ENCODE data around the gene CCDC78. TPM values are rescaled to one million over a fixed set of nuclear protein-coding genes. Genes with fewer than 3 reads are reported as not detected.

CCDC78 gene
- total RNA-seq, 1 donor from 2014 or later = not detected

GRCh38 chr16:739560-740458 lies 13.6 kb upstream of the CCDC78 start:
- Histone ChIP-seq H3K9ac (ENCODE audit: low read depth in 1 of 3, low read length in 3 of 3) (peak overlapping the region; percentile 83 to 92 (median 88)), H3K4me3 (ENCODE audit: low read length in 3 of 3) (peak overlapping the region; percentile 72 to 86 (median 81)), H3K27me3 (ENCODE audit: control insufficient read depth in 3 of 3, insufficient read depth in 3 of 3, low read length in 3 of 3) (peaks cover 0 to 15% (median 4%) of the 10 kb centered on the region in 3 donors), H3K27ac (ENCODE audit: low read depth, low read length) (no peak overlapping the region), H3K9me3 (ENCODE audit: control insufficient read depth in 3 of 3, low read length in 3 of 3) (no peaks in the 10 kb centered on the region), H3K4me1 (ENCODE audit: control insufficient read depth in 3 of 3, insufficient read depth in 3 of 3, low read length in 3 of 3) (peaks cover 13 to 16% (median 14%) of the 10 kb centered on the region in 3 donors), H3K36me3 (ENCODE audit: control insufficient read depth in 3 of 3, insufficient read depth in 3 of 3, low read length in 3 of 3) (peaks cover 31 to 33% (median 33%) of the 10 kb centered on the region in 3 donors)

DNA sequence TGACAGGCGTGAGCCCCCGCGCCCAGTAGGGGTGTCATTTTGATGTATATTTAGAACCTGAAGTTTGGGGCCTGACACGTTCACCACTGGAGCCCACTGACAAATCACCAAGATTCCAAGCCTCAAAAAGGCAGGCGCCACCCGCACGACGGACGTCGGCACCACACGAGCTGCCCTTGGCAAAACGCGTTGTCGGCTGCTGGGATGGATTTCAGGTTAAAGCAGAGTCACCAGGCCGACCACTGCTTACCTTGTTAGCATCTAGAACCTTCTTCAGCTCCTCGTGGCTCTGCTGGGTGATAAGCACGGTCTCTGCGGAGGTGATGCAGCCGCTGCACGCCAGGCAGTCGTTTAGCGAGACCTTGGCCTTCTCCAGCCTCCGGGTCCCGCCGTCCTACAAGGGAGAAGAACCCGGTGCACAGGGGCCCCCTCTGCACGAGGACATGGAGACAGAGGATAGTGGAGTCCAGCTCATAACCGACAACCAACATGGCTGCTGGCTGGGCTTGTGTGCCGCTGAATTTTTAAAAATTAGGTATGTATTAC lies 10.8 kb upstream of the CCDC78 start:
- H3K27me3 ChIP-seq (ENCODE audit: control insufficient read depth in 3 of 3, insufficient read depth in 3 of 3, low read length in 3 of 3) = peaks cover 0 to under 1% (median 0%) of the 10 kb centered on the region in 3 donors
- peaks cover 53 to 58% (median 55%) of the 10 kb centered on the region in 3 donors for H3K36me3 ChIP-seq (ENCODE audit: control insufficient read depth in 3 of 3, insufficient read depth in 3 of 3, low read length in 3 of 3)
- H3K9me3 ChIP-seq (ENCODE audit: control insufficient read depth in 3 of 3, low read length in 3 of 3) = no peaks in the 10 kb centered on the region
- no peak overlapping the region for H3K9ac ChIP-seq (ENCODE audit: low read depth in 1 of 3, low read length in 3 of 3)
- H3K27ac ChIP-seq (ENCODE audit: low read depth, low read length) = no peak overlapping the region
- H3K4me3 ChIP-seq (ENCODE audit: low read length in 3 of 3) = no peak overlapping the region
- H3K4me1 ChIP-seq (ENCODE audit: control insufficient read depth in 3 of 3, insufficient read depth in 3 of 3, low read length in 3 of 3) = peaks cover 13 to 16% (median 14%) of the 10 kb centered on the region in 3 donors

DNA sequence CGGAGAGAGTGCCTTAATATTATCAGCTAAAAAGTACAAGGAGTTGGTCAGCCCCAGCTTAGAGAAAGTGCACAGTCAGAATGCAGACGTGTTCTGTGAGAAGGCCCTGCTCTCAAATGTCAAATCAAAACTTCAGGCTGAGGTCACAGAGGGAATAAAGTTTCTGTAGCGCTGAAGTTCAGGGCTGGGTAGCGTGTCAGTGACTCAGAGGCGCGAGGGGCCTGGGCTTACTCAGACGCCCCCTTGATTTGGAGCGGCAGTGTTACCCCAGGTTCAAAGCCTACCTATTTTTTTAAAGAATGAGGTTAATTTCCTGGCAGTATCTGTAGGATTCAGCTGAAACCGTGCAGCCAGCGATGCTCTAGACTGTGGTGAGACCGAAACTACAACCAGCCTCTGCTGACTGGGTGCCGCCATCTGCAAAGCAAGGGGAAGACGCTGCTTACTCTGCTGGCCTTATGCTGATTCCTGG lies 9.8 kb upstream of the CCDC78 start:
- Histone ChIP-seq H3K27me3 (ENCODE audit: control insufficient read depth in 3 of 3, insufficient read depth in 3 of 3, low read length in 3 of 3) (no peaks in the 10 kb centered on the region), H3K9me3 (ENCODE audit: control insufficient read depth in 3 of 3, low read length in 3 of 3) (no peaks in the 10 kb centered on the region), H3K27ac (ENCODE audit: low read depth, low read length) (no peak overlapping the region), H3K4me1 (ENCODE audit: control insufficient read depth in 3 of 3, insufficient read depth in 3 of 3, low read length in 3 of 3) (peaks cover 10 to 12% (median 10%) of the 10 kb centered on the region in 3 donors), H3K4me3 (ENCODE audit: low read length in 3 of 3) (no peak overlapping the region), H3K9ac (ENCODE audit: low read depth in 1 of 3, low read length in 3 of 3) (no peak overlapping the region), H3K36me3 (ENCODE audit: control insufficient read depth in 3 of 3, insufficient read depth in 3 of 3, low read length in 3 of 3) (peaks cover 58 to 61% (median 59%) of the 10 kb centered on the region in 3 donors)

DNA sequence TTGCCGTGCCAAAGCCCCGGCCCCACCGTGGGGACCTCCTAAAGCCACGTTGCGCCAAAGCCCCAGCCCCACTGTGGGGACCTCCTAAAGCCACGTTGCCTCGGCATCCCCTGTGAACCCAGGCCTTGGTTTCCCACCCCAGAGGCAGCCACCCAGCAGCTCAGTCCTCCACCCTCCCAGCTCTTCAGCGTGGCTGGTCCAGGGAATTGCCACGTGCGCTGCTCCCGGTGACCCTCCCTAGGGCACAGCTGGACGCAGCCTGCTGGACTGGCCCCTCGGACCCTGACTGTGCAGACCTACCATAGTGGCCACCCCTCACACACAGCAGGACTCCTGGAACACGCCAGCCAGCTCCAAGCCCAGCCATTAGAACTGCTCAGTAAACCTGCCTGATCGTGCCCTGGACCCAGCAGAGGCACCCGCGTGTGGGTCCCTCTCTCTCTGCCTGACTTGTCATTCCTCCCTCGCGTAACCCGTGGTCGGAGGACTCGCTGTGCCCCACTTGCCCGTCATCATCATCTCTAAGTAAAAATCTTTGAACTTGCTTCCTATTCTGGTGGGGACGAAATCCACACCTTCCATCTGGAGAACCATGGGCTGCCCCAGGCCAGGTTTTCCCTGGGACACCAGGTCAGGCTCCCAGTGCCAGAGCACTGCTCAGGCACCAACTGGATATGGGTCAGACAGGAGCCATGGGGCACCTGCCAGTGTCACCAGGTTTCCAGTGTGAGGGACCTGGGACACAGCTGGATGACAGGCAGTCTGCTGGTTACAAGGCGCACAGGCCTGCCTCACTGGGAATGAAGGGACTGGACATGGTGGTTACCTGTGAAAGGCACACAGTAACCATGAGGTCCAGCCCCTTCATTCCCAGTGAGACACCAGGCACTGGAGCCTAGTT lies 9.0 kb upstream of the CCDC78 start:
- Histone ChIP-seq H3K4me3 (ENCODE audit: low read length in 3 of 3) (no peak overlapping the region), H3K36me3 (ENCODE audit: control insufficient read depth in 3 of 3, insufficient read depth in 3 of 3, low read length in 3 of 3) (peaks cover 58 to 61% (median 60%) of the 10 kb centered on the region in 3 donors), H3K4me1 (ENCODE audit: control insufficient read depth in 3 of 3, insufficient read depth in 3 of 3, low read length in 3 of 3) (peaks cover 8 to 9% (median 9%) of the 10 kb centered on the region in 3 donors)

GRCh38 chr16:734208-734980 lies 8.2 kb upstream of the CCDC78 start:
- H3K9me3 ChIP-seq (ENCODE audit: control insufficient read depth in 3 of 3, low read length in 3 of 3) = no peaks in the 10 kb centered on the region
- no peak overlapping the region for H3K4me3 ChIP-seq (ENCODE audit: low read length in 3 of 3)

More for the DNA sequence above, 9.0 kb upstream of the CCDC78 start:
- Histone ChIP-seq H3K9ac (ENCODE audit: low read depth in 1 of 3, low read length in 3 of 3) (no peak overlapping the region), H3K9me3 (ENCODE audit: control insufficient read depth in 3 of 3, low read length in 3 of 3) (no peaks in the 10 kb centered on the region), H3K27ac (ENCODE audit: low read depth, low read length) (no peak overlapping the region), H3K27me3 (ENCODE audit: control insufficient read depth in 3 of 3, insufficient read depth in 3 of 3, low read length in 3 of 3) (no peaks in the 10 kb centered on the region)

GRCh38 chr16:733382-734207 lies 7.4 kb upstream of the CCDC78 start:
- H3K4me3 ChIP-seq (ENCODE audit: low read length in 3 of 3) = no peak overlapping the region
- H3K36me3 ChIP-seq (ENCODE audit: control insufficient read depth in 3 of 3, insufficient read depth in 3 of 3, low read length in 3 of 3) = peaks cover 57 to 58% (median 57%) of the 10 kb centered on the region in 3 donors
- no peak overlapping the region for H3K9ac ChIP-seq (ENCODE audit: low read depth in 1 of 3, low read length in 3 of 3)
- peaks cover 0 to 7% (median 0%) of the 10 kb centered on the region in 3 donors for H3K27me3 ChIP-seq (ENCODE audit: control insufficient read depth in 3 of 3, insufficient read depth in 3 of 3, low read length in 3 of 3)
- H3K9me3 ChIP-seq (ENCODE audit: control insufficient read depth in 3 of 3, low read length in 3 of 3) = no peaks in the 10 kb centered on the region
- peaks cover under 1 to 1% (median under 1%) of the 10 kb centered on the region in 3 donors for H3K4me1 ChIP-seq (ENCODE audit: control insufficient read depth in 3 of 3, insufficient read depth in 3 of 3, low read length in 3 of 3)
- H3K27ac ChIP-seq (ENCODE audit: low read depth, low read length) = no peak overlapping the region

More at GRCh38 chr16:734208-734980, 8.2 kb upstream of the CCDC78 start:
- Histone ChIP-seq H3K27me3 (ENCODE audit: control insufficient read depth in 3 of 3, insufficient read depth in 3 of 3, low read length in 3 of 3) (peaks cover 0 to under 1% (median 0%) of the 10 kb centered on the region in 3 donors), H3K36me3 (ENCODE audit: control insufficient read depth in 3 of 3, insufficient read depth in 3 of 3, low read length in 3 of 3) (peaks cover 58 to 60% (median 59%) of the 10 kb centered on the region in 3 donors), H3K9ac (ENCODE audit: low read depth in 1 of 3, low read length in 3 of 3) (no peak overlapping the region), H3K27ac (ENCODE audit: low read depth, low read length) (no peak overlapping the region), H3K4me1 (ENCODE audit: control insufficient read depth in 3 of 3, insufficient read depth in 3 of 3, low read length in 3 of 3) (peaks cover 0 to 1% (median under 1%) of the 10 kb centered on the region in 3 donors)

DNA sequence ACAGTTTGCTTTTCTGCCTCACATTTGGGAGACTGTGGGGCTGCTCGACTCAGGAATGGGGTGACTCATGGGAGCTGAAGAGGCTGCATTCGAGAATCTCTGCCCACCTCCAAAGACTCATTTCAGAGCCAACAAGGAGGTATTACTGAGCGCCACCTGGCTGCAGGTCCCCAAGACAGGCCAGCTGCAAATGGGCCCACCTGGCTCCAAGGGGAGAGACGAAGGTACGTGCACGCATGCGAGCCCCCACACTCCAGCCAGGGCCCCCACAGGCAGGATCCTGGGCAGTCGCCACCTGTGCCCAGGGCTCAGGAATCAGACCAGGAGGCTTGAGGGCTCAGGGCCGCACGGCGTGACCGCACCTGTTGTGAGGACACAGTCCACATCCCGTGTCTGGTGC lies 6.7 kb upstream of the CCDC78 start:
- H3K4me3 ChIP-seq (ENCODE audit: low read length in 3 of 3) = no peak overlapping the region
- peaks cover 0 to 10% (median 0%) of the 10 kb centered on the region in 3 donors for H3K27me3 ChIP-seq (ENCODE audit: control insufficient read depth in 3 of 3, insufficient read depth in 3 of 3, low read length in 3 of 3)
- H3K9ac ChIP-seq (ENCODE audit: low read depth in 1 of 3, low read length in 3 of 3) = no peak overlapping the region
- H3K27ac ChIP-seq (ENCODE audit: low read depth, low read length) = no peak overlapping the region
- H3K36me3 ChIP-seq (ENCODE audit: control insufficient read depth in 3 of 3, insufficient read depth in 3 of 3, low read length in 3 of 3) = peaks cover 55 to 56% (median 55%) of the 10 kb centered on the region in 3 donors
- H3K9me3 ChIP-seq (ENCODE audit: control insufficient read depth in 3 of 3, low read length in 3 of 3) = no peaks in the 10 kb centered on the region
- H3K4me1 ChIP-seq (ENCODE audit: control insufficient read depth in 3 of 3, insufficient read depth in 3 of 3, low read length in 3 of 3) = peaks cover 2 to 4% (median 4%) of the 10 kb centered on the region in 3 donors

GRCh38 chr16:732332-732731 lies 6.1 kb upstream of the CCDC78 start:
- peaks cover 50 to 51% (median 50%) of the 10 kb centered on the region in 3 donors for H3K36me3 ChIP-seq (ENCODE audit: control insufficient read depth in 3 of 3, insufficient read depth in 3 of 3, low read length in 3 of 3)

More at GRCh38 chr16:732332-732731, 6.1 kb upstream of the CCDC78 start:
- H3K9ac ChIP-seq (ENCODE audit: low read depth in 1 of 3, low read length in 3 of 3) = no peak overlapping the region
- no peaks in the 10 kb centered on the region for H3K9me3 ChIP-seq (ENCODE audit: control insufficient read depth in 3 of 3, low read length in 3 of 3)
- H3K27me3 ChIP-seq (ENCODE audit: control insufficient read depth in 3 of 3, insufficient read depth in 3 of 3, low read length in 3 of 3) = peaks cover 4 to 14% (median 5%) of the 10 kb centered on the region in 3 donors
- no peak overlapping the region for H3K27ac ChIP-seq (ENCODE audit: low read depth, low read length)
- peaks cover 8 to 9% (median 8%) of the 10 kb centered on the region in 3 donors for H3K4me1 ChIP-seq (ENCODE audit: control insufficient read depth in 3 of 3, insufficient read depth in 3 of 3, low read length in 3 of 3)
- H3K4me3 ChIP-seq (ENCODE audit: low read length in 3 of 3) = no peak overlapping the region
